ENCODE data around the gene BRSK2.

BRSK2 gene

DNA sequence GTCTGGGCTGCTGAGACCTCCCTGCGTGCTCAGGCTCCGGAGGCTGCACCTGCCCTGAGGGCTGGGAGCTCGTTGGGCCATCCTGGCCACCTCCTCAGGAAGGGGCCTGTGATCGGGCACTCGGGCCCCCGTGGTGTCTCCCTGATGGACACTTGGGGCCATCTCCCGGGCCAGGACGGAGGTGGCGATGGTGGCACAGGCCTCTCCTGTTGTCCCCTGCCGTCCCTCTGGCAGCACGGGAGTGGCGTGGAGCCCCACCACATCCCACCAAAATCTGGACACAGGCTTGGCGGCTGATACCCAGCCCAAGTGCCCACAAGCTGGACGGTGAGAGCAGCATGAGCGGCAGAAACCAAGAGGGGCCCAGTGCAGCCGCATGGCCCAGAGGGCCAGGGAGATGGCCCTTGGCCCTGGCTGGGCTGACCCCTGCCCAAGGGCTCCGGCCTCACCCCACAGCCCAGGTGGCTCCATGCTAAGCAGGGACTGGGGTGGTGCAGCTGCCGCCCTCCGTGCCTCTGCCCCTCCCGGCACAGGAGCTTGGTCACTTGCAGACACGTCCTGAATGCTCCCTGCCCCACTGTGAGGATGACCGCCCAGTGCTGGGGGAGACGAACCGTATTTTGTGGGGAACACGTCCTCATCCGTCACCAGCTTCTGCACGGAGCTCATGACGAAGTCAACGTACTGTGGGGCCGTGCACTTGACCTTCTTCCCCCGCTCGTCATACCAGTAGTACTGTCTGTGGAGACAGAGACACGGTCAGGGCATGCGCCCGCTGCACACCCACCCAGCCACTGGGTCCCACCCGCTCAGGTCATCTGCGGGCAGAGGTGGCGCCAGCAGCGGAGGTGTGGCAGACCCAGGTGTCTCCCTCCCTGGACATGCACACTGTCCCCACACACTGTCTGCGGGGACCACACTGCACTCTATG is 81.2 kb downstream of the BRSK2 start:
- no peak for DNase-seq

DNA sequence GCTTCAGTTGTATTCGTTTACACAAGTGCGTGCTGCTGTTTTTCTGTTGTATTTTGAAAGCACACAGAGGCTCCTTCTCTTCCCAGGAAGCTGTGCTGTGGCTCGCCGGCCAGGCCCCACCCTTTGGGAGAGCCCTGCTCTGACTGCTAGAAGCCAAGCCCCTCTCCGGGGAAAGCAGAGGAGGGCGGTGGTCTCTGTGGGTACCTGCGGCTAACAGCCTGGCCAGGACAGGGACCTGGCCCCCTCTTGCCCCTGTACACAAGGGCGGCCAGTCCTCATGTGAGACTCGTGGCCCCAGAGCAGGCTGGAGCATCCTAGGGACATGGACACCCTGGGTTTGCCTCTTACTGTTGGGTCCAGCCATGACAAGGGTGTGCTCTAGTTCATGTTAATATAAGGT is 82.0 kb downstream of the BRSK2 start:
- no peak for DNase-seq

DNA sequence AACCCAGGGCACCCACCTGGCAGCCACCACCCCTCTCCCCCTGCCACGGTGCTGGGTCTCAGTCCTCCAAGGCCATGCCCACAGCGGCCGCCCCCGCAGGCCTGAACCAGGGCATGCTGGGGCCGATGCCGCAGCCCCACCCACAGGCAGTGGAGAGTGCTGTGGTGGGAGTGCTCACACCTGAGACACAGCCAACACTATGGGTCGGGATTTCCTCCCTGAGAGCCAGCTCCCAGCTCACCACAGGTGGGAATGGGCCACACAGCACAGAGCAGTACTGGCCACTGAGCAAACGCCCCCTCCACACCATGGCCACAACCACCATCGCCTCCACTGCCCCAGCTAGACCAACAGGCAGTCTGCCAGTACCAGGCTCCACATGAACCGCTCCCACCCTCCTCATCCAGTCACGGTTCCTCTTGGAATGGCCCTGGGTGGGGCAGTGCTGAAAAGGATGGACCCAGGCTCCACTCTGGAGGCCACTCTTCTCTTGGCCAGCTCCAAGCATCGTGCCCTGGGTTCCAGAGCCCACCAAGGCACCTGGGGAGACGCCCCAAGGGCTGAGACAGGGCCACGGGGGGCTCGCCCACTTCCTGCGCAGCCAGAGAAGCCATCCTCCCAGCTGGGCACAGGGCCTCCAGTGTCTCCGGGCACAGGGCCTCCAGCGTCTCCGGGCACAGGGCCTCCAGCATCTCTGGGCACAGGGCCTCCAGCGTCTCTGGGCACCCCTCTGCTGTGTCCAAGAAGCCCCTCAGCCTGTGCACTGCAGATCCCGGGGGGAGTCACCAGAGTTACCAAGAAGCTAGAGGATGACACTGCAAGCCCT is 82.7 kb downstream of the BRSK2 start:
- DNase-seq = no peak

DNA sequence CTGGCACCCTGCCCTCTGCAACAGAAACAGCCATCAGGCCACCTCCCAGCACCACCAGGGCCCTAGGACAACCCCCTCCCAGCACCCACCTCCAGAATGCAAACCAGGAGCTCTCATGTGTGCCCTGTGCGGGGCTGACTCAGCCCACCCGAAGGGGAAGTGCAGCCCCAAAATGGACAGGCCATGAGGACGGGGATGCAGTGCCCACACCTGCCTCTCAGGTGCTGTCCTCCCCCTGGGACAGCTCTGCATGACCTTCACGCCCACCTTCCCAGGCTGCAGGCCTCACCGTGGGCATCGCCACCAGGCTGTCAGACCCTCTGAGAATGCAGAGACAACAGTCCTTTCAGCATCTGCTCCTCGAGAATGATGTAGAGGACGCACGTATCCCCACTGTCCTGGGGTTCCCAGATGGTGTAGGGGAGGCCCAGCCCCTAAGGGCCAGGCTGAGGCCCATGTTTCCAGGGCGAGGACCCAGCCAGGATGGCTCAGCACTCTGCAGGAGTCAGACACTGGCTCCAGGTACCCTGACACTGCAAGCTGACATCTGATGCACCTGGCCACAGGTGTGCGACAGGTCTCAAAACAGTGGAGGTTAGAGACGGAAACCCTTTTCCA is 83.4 kb downstream of the BRSK2 start:
- no peak for DNase-seq

DNA sequence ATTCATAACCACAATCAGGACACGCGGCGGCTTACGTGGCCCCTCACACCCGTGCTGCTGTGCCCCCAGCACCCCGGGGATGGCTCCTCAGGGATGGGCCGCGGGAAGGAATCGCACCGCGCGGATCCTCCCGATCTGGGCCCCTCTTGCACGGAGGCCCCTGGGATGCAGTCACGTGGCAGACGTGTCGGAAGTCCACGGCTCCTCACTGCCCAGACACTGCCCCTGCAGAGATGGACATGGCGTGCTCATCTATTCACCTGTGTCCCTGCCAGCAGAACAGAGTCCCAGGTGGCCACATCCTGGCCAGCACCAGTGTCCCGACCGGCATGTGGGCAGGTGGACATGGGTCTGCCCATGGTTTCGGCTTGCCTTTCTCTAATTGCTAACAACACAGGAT is 84.1 kb downstream of the BRSK2 start:
- DNase-seq = no peak

DNA sequence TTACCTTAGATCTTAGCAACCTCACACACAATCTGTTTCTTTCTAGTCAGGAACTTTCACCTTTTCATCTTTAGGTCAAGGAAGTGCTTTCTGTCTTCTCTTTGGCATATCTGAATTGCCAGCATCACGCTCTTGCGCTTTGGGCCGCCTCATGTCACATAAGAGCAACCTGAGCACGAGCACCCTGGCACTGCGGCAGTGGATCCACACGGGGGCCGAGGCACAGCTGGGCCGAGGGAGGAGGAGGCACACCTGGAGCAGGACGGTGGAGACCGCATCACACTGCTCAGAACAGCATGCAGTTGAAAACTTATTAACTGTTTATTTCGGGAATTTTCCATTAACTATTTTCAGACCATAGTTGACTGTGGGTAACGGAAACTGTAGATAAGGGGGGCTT is 86.1 kb downstream of the BRSK2 start:
- no peak for DNase-seq

DNA sequence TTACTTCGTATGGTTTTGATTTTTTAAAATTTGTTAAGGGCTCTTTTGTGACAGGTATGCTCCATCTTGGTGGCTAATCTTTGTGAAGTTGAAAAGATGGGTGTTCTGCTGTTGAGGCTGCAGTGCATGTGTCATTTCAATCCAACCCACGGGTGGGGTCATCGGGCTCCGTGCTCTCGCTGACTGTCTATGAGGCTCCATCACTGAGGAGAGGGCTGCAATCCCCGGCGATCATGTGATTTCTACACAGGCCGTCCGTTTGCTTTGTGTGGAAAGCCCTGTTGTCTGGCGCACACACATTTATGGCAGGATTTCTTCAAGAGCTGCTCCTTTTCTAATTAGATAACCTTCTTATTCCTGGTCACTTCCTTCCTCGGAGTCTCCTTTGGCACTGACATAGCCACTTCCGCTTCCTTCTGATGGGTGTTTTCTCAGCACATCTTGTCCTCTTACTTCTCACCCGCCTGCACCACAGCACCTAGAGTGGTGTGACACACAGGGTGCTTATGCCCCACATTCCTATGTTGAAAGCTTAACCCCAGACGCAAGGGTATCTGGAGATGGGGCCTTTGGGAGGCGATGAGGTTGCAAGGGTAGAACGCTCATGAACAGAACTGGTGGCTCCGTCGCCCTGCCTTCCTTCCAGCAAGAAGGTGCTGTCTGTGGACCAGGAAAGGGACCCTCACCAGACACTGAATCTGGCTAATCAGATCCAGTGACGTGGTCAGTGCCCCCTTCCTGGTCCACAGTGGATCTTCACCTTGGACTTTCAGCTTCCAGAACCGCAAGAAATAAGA is 87.4 kb downstream of the BRSK2 start:
- no peak for DNase-seq

DNA sequence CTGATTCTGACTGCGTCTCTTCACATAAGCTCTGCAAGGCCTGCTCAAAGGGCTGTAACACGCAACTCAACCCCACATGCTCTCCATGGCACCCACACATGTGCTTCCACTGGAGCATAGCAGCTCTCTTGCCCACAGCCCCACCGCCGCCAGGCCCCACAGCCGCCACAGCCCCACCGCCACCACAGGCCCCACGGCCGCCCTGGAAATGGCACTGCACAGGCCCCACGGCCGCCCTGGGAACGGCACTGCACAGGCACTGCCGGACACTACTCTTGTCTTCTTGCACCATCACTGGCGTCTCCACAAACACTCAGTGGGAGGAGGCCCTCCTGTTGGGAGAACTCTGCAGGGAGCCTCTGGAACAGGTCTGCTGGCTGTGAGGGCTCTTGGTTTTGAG is 88.3 kb downstream of the BRSK2 start:
- DNase-seq = no peak

DNA sequence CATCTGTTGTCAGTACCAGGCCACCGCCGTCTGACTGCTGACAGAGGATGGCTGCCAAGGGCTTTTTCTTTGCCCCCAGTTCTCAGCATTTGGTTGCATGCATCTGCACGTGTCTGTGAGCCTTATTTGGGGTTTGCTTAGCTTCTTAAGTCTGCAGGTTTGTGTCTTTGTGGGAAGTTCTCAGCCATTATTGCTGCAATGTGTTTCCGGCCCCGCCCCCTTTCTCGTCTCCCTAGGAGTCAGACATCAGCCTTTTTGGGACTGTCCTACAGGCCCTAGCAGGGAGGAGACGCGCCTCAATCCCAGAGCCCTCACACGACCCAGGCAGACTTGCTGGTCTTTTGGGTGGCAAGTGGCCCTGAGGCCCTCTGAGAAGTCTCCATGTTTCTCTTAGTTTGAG is 88.8 kb downstream of the BRSK2 start:
- no peak for DNase-seq

DNA sequence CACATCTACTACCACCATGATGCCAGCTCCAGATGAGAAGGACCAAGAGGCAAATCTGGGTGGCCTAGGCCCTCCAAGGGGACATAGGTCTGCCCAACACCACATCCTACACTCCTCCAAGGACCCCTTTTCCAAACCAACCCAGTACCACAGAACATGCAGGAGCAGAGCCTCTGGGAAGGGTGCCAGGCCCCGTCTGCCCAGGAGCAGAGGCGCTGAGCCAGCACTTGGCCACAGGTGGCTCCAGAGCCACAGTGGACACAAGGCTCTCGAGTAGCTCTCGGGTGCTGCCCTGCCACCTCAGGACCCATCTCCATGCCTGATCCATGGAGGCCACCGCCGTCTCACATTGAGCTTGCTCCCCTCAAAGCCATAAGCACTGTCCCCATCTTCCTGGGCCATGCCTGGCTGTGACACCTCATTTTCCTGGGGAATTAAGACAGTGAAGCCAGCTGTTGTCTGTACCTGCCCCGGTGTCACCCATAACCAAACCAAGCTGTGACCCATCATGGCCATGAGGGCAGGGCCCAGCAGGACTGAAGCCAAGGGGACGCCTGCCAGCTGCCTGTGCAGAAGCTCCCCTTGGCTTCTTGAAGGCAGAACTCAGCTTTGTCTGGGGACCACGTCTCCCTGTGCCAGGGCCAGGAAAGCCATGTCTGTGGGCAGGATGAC is 89.4 kb downstream of the BRSK2 start:
- DNase-seq = no peak

DNA sequence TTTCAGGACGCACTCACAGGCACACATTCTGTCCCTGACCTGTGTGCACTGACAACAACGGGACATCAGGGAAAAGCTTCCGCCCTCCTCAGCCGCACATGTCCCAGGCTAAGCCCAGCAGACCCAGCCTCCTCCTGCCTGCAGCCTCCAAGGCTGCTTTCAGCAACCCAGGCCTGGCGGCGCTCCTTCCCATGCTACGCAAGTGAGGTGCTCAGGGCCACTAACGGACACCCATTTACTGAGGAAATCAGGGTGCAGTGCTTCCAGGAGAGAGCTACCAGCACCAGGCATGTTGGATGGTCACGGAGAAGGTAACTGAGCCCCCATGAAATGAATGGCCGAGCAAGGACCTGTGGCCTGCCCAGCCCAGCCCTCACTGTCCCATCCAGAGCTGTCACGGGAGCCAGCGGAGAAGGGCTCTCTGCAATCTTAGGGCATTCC is 90.0 kb downstream of the BRSK2 start:
- DNase-seq = no peak

DNA sequence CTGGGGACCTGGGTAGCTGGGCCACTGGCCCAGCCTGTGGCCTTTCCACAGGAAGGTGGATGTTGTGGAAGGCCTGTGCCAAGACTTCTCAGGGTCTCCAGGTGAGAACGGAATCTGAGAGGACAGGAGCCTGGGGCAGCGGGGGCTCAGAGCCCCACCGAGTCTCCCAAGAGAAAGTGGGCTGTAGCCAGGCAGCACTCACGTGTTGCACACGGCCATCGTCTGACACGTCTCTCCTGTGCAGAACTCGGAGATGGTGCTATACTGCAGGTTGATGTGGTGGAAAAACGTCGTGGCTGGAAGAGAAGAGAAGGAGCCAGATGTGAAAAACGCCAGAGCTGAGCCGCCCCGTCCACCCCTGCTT is 90.4 kb downstream of the BRSK2 start:
- DNase-seq = no peak

DNA sequence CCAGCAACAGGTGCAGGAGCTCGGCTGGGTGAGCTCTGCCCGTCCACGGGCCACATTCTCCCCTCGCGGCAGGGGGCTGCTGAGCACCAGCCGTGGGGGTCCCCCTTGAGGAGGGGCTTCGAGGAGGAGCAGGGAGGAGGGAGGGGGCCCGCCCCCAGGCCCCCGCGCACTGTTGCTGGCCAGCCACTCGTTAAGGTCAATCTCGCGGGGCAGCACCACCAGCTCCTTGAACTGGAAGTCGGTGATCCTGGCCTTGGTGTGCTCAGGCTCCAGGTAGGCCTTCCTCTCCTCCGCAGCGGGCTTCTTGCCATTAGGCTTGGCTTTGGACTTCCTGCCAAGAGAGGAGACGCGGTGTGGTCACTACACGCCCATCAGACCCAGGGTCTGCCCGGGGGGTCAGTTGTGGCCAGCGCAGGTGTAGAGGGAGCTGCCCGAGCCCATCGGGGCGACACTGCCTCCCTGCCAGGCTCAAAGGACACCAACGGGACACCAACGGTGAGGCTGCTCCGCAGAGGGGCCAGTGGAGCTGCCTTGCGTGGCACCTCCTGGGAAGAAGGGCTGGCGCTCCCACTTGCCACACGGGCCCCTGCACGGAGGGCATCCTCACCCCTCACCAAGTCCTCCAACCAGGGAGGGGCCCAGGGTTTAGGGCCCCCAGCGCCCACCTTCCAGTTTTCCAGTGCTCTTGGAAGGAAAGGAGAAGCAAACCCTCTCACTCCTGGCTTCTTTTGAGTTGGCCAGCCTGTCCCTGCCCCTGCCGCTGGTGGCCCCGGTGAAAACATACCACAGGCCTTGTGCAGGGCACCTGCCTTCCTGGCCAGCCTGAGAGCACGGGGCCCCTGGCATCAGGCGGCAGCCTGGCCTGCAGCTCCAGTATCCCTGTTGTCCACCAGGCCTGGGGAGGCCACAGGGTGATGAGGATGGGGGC is 91.1 kb downstream of the BRSK2 start:
- no peak for DNase-seq

DNA sequence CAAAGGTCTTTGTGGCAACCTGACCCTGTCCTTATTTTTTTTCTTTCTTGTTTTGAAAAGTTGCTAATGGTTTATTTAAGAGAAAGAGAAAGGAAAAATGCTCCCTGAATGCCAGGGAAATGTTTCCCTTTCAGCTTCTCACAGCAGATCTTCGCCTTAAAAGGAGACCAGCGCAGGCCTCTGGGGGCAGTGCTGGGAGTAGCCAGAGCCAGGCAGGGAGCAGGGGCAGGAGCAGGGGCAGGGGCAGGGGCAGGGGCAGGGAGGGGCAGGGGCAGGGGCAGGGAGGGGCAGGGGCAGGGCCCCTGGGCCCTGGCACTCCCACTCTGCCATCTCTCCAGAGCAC is 91.7 kb downstream of the BRSK2 start:
- DNase-seq = no peak

DNA sequence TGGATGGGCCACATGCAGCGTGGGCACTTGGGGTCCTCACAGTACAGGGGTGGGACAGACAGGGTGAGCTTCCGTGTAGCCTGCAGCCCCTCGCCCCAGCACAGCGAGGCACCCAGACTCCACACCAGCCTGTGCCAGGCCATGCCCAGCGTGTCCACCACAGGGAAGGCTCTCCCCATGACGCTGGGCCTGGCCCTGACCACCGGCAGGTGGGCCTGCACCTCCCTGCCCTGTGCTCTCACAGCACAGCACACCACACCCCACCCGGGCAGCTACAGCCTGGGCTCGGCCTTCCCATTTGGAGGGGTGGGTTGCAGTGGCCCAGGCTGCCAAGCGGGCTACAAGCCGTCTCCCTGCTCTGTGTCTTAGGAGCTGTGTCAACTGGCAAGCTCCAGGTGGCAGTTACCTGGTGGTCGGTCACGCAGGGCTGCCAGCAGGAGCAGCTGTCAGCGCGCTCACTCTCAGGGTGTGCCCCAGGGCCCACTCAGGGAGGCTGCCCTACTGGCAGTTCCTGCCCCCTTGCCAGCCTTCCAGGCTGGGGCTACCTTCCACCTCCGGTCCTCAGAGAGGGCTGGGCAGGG is 92.2 kb downstream of the BRSK2 start:
- no peak for DNase-seq

DNA sequence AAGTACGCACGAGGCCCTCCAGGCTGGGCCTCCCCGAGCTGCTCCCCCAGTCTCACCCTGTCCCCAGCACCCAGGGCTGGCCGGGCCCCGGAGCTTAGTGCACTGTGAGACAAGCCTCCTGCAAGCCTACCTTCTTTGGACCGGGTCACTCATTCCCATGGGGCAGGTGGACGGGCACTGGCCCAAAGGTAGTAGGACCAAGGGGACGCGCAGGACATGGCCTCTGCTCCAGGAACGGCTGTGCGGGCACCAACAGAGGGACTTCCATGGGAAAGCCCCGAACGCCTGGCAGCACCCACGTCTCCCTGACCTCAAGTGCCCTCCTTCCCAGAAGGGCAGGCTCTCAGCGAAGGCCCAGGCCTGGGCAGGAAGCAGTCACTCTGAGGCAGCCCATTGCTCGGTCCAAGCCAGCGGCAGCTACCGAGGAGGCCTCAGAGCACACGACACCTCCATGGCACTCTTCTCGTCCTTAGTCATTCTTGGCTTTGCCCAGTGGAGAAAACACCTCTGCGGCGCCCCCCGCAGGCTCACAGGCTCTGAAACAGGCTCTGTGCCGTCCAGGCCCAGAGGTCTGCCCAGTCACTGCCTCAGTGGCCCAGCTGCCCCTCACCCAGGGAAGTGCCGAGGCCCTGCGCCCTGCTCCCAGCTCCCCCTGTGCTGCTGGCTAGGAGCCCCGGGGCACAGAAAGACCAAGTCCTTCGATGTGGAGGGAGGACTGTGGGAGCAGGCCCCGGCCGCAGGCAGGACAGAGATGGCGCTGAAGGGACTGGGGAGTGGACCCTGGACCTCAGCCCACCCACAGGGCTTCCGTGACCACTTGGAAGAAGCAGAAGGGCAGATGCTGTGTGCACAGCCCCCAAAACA is 93.1 kb downstream of the BRSK2 start:
- no peak for DNase-seq

DNA sequence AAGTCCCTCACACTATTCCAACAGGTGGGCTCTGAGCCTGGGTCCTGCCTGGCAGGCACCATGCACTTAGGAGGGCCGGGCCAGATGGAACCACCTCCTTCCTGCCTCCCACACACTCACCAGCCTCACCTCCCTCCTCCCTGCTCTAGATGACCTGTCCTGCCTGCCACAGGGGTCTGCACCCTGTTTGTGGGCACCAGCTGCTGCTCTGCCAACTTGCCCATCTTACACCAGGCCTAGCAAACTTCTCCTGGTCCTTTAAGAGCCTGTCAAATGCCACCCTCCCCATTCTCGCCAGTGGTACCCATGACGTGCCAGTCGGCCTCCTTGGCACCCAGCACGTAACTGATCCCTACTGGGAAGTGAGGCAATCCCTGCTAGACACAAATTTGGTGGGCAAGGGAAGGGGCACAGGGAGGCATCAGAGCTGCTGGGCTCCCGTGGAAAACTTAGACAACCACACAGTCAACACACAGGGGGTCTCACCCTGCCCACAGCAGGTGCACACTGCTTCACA is 93.8 kb downstream of the BRSK2 start:
- no peak for DNase-seq

DNA sequence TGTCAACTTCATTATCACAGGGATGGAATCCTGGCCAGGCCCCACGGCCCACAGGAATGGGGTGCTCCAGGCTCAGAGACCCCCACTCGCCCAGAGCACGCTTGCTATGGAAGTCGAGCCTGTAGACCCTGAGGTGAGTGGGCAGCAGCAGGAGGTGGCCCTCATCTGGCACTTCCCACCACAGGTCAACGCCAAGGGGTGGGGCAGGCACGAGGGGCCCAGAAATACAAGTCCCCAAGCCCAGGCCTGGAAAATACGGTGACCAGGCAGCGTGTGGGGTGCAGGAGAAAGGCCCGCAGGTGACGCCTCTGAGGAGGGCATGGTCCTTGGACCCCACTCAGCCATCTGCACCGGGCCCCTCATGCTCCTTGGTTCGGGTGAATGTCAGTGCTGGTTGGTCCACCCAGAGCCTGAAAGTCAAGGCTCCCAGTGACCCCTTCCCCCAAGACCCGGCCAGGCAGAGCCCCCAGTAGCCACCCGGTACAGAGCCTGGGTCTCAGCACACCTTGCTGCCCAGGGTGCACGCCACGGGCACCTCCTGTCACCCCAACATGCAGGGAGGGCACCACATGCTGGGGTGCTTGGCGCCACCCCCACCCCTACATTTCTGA is 94.4 kb downstream of the BRSK2 start:
- no peak for DNase-seq

Measured in activated CD4-positive, alpha-beta T cell treated with anti-CD3 and anti-CD28 coated beads, Interleukin-2, amount 50 U/mL, for 4 hours (primary cell).